Ramos (cell line): ENCODE measurements around the gene KCTD10.
"Not testable (repeated sequence)": the region's sequence is repeated elsewhere in the genome, so short reads cannot be mapped to it uniquely, and the experiment has no call there.

ENCODE experiments used
- in situ Hi-C: fragments of 300-500 bp; cut with MboI; formaldehyde crosslinking; loops from one replicate; pipeline ENCODE4 v1.14.3; 2022; ENCODE audit warnings: low sequenced_read_pairs; ENCODE audit not compliant: unreplicated experiment

Gene KCTD10

GRCh38 chr12:109475993-109476806, 900 bp downstream of the KCTD10 start:
- in situ Hi-C loops, result no loop called here

DNA sequence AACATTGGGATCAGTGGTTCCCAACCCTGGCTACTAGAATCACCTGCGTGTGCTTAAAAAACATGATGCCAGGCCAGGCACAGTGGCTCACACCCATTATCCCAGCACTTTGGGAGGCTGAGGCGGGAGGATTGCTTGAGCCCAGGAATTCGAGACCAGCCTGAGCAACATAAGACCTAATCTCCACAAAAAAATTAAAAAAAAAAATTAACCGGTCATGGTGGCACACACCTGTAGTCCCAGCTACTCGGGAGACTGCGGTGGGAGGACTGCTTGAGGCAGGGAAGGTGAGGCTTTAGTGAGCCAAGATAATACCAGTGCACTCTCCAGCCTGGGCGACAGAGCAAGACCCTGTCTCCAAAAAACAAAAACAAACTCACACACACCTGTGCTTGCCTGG, 2.0 kb downstream of the KCTD10 start:
- in situ Hi-C loops, result no loop called here

GRCh38 chr12:109473526-109474270, 3.4 kb downstream of the KCTD10 start:
- in situ Hi-C loops, result not testable (repeated sequence)

- in situ Hi-C loops, result no loop called here
These were observed 4.1 kb downstream of the KCTD10 start for GRCh38 chr12:109473006-109473405.

DNA sequence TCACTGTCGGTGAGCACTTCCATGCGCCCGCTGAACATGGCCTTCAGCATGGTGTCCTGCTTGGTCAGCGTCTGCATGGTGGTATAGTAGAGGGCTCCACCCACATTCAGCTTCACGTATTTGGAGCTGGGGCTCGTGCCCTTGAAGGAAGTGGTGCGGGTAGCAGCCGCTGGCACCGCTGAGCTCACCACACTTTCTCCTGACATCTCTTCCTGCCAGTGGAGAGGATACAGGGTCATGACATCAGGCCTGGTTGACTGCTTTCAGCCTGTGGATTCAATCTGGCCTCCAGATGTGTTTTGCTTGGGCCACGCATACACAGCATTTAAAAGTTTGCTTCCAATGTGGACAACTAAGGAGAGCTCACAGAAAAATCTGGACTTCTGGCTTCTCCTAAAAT, 7.6 kb downstream of the KCTD10 start:
- in situ Hi-C loops, result no loop called here

GRCh38 chr12:109467978-109468676, 9.0 kb downstream of the KCTD10 start:
- in situ Hi-C loops, result no loop called here

GRCh38 chr12:109466821-109467220, 10.3 kb downstream of the KCTD10 start:
- in situ Hi-C loops, result no loop called here

GRCh38 chr12:109466305-109466704, 10.8 kb downstream of the KCTD10 start:
- in situ Hi-C loops, result no loop called here

GRCh38 chr12:109464642-109465351, 12.3 kb downstream of the KCTD10 start:
- in situ Hi-C loops, result no loop called here

GRCh38 chr12:109463756-109464155, 13.3 kb downstream of the KCTD10 start:
- in situ Hi-C loops, result no loop called here

- in situ Hi-C loops, result no loop called here
These were observed 14.0 kb downstream of the KCTD10 start for GRCh38 chr12:109462868-109463692.

DNA sequence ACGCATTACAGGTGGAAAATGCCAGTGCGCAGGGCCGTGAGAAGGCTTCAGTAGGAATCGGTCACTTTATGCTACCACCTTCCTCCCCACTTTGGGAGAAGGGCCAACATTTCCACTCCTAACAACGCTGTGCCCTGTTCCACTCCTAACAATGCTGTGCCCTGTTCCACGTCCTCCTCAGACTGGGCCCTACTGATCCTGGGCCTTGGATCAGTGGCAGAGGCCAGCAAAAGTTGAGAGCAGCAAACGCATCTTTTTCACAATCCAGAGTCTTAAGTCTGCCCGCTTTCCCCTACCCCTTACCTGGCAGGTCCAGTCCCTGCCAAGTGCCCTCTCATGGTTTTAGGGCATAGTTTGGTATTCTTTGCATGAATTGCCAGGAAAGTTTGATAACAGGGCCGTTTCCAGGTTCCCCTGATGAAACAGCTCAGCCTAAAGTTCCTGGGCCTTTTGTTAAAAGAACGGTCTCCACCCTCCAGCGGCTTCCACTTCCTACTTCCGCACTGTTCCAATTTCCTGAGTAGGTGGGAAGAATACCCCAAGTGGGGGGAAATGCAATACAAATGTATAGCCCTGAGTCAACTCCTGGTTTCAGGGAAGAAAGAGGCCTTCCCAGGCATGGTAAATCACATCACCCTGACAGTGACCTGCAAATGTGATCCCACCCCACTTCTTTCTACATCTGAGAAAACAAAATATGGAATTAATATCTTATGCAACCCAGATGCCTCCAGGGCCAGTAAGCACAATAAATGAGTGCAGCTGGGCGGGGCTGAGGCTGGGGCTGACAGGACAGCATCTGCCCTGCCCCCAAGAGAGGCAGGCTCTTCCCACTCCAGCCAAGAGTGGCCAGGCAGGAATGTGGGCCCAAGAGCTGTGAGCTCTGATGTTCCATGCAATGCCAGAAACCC, 15.0 kb downstream of the KCTD10 start:
- in situ Hi-C loops, result no loop called here

DNA sequence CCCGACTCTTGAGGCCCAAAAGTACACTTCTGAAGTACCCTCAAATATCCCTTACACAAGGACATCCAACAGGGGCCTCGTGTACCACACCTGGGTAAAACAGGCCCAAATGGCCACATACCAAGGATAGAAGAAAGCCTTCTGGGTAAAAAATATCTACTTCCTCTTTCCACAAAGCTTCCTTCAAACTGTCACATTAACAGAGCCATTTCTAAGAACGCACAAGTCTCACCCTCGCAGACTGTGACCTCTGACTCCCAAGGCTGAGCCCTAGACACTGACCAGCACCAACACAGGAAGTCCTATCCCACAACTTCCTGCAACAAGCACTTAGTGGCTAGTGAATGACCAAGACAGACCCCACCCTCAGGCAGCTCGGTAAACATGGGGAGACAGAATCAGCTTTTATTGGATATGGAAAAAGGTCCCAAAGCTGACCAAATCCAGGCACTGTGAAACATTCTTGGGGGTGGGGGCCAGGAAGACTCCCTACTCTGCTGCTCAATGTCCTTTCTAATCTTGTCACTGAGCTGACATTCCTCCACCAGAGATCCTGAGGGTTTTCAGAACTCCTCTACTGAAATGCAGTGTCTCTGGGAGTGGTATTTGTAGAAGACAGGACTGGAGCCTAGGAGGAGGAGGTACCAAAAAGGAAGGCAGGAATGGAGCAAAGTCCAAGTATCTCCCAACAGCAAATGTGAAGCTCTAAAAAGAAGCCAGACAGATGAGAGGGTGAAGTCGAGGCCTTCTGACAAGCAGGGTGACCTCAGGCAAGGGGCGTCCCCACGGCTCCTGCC, 15.9 kb downstream of the KCTD10 start:
- in situ Hi-C loops, result no loop called here

DNA sequence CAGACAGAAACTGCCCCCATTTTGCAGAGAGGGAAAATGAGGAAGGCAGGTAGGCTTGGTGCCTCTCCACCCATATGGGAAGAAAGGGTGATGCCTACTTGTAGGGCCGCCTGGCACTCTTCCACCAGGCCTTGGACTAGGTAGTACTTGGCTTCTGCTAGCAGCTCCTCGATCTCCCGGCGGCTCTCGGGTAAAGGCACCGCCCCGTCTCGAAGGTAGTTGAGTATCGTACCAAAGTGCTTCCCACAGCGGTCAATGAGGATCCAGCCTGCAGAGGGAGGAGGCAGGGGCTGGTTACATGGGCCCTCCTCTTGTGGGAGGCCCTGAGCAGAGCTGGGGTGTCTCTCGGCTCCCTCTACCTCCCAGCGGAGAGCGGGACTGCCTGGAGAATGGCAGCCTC, 16.6 kb downstream of the KCTD10 start:
- in situ Hi-C loops, result no loop called here

DNA sequence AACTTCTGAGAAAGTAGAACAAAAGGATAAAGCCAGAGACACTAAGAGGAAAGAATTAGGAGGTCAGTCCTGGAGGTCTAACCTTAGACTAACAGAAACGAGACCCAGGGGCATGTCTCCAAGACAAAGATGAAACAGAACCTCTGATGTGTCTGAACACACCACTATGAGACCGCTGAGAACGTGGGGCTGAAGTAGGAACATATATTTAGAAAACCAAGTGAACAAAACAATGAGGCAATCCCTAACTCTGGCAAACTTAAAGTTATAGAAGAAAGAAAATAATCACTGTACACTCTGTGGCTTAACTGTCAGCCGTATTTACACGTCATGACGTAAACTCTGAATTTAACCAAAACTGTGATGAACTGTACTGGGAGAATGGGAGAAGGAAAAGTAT, 17.9 kb downstream of the KCTD10 start:
- in situ Hi-C loops, result no loop called here

- in situ Hi-C loops, result no loop called here
These were observed 18.3 kb downstream of the KCTD10 start for GRCh38 chr12:109458771-109459208.

GRCh38 chr12:109458086-109458485, 19.0 kb downstream of the KCTD10 start:
- in situ Hi-C loops, result no loop called here

DNA sequence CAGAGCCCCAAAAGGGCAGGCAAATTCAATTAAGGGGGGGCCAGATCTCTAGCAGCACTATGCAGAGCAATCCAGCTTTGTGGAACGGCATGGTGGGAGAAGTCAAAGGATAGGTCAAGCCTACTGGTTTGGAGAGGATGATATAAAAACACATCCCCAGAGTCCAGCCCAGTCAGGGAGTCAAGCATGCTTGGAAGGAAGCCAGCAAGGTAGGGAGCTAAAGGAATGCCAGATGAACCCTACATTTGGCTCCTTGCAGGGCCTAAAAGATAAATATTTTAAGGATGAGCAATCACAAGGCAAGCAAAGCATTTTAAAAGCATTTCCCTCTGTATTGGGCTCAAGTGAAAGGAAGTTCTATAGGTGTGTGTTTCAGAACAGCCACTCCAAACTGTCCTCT, 21.4 kb downstream of the KCTD10 start:
- in situ Hi-C loops, result no loop called here
